ENCODE data around the gene HSF5.

GRCh38 chr17:58413684-58414083 lies 74.5 kb downstream of the HSF5 start:
- TF ChIP-seq TCF4 (CRISPR knock-in tag; IDR thresholded peaks at IDR 0.05; ENCODE audit: borderline replicate concordance) (no peak), TSHZ2 (CRISPR knock-in tag; IDR thresholded peaks at IDR 0.05) (no peak), ZFP30 (CRISPR knock-in tag; IDR thresholded peaks at IDR 0.05) (no peak), ZNF565 (CRISPR knock-in tag; conservative IDR thresholded peaks at IDR 0.05; ENCODE audit: low read depth) (no peak), ARNTL (CRISPR knock-in tag; IDR thresholded peaks at IDR 0.05; ENCODE audit: borderline replicate concordance, low read depth) (no peak), CREB5 (CRISPR knock-in tag; IDR thresholded peaks at IDR 0.05; ENCODE audit: low read depth) (no peak), PATZ1 (CRISPR knock-in tag; IDR thresholded peaks at IDR 0.05; ENCODE audit: borderline replicate concordance) (no peak), SNAI2 (CRISPR knock-in tag; IDR thresholded peaks at IDR 0.05) (no peak), ISL1 (CRISPR knock-in tag; IDR thresholded peaks at IDR 0.05) (no peak), GLIS3 (CRISPR knock-in tag; IDR thresholded peaks at IDR 0.05) (no peak), ZC3H10 (CRISPR knock-in tag; IDR thresholded peaks at IDR 0.05) (no peak)
